ENCODE data around the gene ANKRD13C.

ANKRD13C gene

DNA sequence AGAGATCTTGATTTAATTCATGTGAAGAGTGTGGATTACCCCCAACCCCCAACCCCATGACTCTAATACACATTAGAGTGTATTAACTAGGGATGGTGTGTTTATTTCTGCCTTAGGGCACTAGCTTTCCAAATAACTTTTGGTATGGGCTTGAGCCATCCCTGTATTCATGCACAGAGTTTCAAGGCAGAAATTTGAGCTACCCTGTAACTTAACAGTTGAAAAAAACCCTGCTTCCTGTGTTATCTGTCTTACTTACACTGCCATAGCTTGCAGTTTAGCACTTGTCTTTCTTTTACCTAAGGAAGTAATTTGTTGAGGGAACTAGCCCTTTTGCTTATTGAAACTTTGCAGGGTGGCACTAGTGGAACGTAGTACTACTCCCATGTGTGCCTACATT lies 127.1 kb downstream of the ANKRD13C start:
- H3K36me3 ChIP-seq (replicated peaks): peaks cover 40% of the 10 kb centered on the region

DNA sequence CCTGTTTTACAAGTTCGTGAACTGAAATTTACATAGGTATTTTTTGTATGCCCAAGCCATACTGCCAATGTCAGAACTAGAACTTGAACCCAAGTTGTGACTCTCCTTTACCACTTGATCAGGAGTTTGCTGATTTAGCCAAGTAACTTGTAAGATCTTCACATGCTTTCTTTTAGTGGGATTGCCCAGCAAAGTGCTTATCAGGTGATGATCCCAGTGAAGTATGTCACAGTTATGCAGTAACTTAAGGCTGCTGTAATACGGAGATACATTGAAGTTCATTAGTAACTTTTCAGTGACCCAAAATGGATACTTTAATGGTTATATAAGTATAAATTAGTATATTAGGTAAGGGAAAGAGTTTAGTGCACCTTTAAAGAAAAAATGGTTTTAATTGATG lies 129.6 kb downstream of the ANKRD13C start:
- Histone ChIP-seq H3K4me3 (ENCODE audit: low read depth, low read length) (no peak overlapping the region), H3K27ac (no peak overlapping the region), H3K36me3 (replicated peaks) (peaks cover 33% of the 10 kb centered on the region), H3K27me3 (replicated peaks) (no peaks in the 10 kb centered on the region)
- TF ChIP-seq, protein P1, sequence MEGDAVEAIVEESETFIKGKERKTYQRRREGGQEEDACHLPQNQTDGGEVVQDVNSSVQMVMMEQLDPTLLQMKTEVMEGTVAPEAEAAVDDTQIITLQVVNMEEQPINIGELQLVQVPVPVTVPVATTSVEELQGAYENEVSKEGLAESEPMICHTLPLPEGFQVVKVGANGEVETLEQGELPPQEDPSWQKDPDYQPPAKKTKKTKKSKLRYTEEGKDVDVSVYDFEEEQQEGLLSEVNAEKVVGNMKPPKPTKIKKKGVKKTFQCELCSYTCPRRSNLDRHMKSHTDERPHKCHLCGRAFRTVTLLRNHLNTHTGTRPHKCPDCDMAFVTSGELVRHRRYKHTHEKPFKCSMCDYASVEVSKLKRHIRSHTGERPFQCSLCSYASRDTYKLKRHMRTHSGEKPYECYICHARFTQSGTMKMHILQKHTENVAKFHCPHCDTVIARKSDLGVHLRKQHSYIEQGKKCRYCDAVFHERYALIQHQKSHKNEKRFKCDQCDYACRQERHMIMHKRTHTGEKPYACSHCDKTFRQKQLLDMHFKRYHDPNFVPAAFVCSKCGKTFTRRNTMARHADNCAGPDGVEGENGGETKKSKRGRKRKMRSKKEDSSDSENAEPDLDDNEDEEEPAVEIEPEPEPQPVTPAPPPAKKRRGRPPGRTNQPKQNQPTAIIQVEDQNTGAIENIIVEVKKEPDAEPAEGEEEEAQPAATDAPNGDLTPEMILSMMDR (IDR thresholded peaks at IDR 0.05; ENCODE audit: low read depth, low read length, missing control alignments): no peak
- in situ Hi-C loops (cut with HindIII; ENCODE audit: low pct_ligation_motif_present, low sequenced_read_pairs): loop anchor here (25.0 kb wide), 1 partner anchor 837 kb away; no protein-coding TSS in a partner anchor
- no peak for DNase-seq

More for the DNA sequence above, 127.1 kb downstream of the ANKRD13C start:
- DNase-seq: no peak
- in situ Hi-C loops (cut with HindIII; ENCODE audit: low pct_ligation_motif_present, low sequenced_read_pairs): loop anchor here (25.0 kb wide), 1 partner anchor 835 kb away; no protein-coding TSS in a partner anchor
- TF ChIP-seq, protein P1 (IDR thresholded peaks at IDR 0.05; ENCODE audit: low read depth, low read length, missing control alignments): no peak
- Histone ChIP-seq H3K27ac (no peak overlapping the region), H3K4me3 (ENCODE audit: low read depth, low read length) (no peak overlapping the region), H3K27me3 (replicated peaks) (no peaks in the 10 kb centered on the region)

DNA sequence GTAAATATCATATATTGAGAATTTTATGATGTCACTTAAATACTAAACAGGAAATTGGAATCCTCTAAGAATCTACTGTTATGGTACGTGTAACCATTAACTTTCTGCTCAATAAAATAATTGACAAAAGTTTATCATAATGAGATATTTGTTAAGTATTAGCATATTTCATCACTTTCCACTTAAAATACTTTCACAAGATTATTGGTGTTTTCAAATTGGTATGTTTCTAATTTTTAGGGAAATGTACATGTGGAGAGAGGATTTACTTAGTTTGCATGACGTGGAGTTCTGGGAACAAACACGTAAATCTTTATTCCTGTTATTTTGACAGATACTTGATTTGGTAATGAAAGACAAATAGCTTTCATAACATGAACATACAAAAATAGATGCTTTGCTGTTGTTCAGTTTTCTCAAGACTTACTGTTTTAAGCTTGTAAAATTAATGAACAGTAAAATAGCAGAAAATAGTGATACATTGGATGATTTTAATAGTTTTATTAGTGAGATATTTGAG lies 131.7 kb downstream of the ANKRD13C start:
- no peak for DNase-seq
- TF ChIP-seq, protein P1 (IDR thresholded peaks at IDR 0.05; ENCODE audit: low read depth, low read length, missing control alignments): no peak
- Histone ChIP-seq H3K4me3 (ENCODE audit: low read depth, low read length) (peak overlapping the region; percentile 72), H3K36me3 (replicated peaks) (peaks cover 26% of the 10 kb centered on the region), H3K27ac (peak overlapping the region; percentile 89), H3K27me3 (replicated peaks) (no peaks in the 10 kb centered on the region)
- in situ Hi-C loops (cut with HindIII; ENCODE audit: low pct_ligation_motif_present, low sequenced_read_pairs): no loop called here

DNA sequence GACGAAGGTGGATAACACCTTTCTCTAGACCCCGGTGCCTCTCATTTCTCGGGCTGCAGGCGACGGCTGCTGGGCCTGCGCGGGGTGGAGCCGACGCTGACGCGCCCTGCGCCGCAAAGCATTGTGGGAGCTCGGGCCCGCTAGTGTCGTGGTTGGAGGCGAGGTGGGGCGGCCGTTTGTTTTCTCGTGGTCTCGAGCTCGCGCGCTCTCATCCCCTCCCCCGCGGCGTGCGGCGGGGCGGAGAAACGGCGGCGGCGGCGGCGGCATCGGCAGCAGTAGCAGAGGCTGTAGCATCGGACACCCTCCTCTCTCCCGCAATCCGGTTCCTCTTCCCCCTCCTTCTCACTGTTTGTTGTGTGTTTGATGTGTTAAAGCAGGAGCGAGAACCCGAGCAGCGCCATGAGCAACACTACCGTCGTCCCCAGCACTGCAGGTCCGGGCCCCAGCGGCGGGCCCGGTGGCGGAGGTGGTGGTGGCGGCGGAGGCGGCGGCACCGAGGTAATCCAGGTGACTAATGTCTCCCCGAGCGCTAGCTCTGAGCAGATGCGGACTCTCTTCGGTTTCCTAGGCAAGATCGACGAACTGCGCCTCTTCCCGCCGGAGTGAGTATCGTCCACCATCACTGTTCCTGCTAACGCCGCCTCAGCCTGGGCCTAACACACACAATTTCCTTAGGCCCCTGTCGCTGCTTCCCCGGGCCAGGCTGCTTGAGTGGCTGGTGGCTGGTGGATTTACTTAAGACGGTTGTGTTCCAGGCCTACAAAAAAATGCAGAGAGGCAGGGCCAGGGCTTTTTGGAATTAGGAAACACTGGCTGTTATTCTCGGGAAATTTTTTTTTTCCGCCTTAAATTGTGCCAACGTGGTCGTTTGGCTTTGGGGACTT lies 133.0 kb downstream of the ANKRD13C start, which contains the start of gene SRSF11:
TSS of gene SRSF11 (plus strand) at position 143 of the 884 bp plus-strand sequence. CDS start at position 400, 257 bp downstream.
- Histone ChIP-seq H3K27me3 (replicated peaks) (no peaks in the 10 kb centered on the region), H3K27ac (peak within 1 kb of the TSS; percentile 89), H3K36me3 (replicated peaks) (peaks cover 26% of the 10 kb centered on the region), H3K4me3 (ENCODE audit: low read depth, low read length) (peak within 1 kb of the TSS; percentile 72)
- DNase-seq: peak; percentile 94
- TF ChIP-seq, protein P1 (IDR thresholded peaks at IDR 0.05; ENCODE audit: low read depth, low read length, missing control alignments): no peak
- in situ Hi-C loops (cut with HindIII; ENCODE audit: low pct_ligation_motif_present, low sequenced_read_pairs): no loop called here

DNA sequence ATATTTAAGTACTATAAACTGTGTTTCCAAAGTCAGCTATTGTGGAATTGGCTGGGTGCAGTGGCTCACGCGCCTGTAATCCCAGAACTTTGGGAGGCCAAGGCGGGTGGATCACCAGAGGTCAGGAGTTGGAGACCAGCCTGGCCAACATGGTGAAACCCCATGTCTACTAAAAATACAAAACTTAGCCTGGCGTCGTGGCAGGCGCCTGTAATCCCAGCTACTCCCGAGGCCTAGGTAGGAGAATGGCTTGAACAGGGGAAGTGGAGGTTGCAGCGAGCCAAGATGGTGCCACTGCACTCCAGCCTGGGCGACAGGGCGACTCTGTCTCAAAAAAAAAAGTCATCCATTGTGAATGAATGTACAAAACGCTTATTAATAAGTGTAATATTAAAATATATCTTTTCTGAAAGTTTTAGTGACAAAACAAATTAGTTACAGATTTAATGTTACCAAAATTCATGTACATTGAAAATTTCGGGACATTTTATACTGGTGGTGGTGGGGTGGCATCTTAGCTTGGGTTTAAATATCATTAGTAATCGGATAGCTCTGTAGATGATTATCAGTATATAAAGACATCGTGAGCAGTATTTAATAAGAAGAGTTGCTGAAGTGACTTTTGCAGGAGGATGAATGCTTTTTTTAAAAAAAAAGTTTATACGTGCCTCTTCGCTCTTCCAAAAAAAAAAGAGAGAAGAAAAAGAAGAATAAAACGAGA lies 133.8 kb downstream of the ANKRD13C start:
- TF ChIP-seq, protein P1 (IDR thresholded peaks at IDR 0.05; ENCODE audit: low read depth, low read length, missing control alignments): no peak
- Histone ChIP-seq H3K36me3 (replicated peaks) (peaks cover 28% of the 10 kb centered on the region), H3K4me3 (ENCODE audit: low read depth, low read length) (peak overlapping the region; percentile 72), H3K27me3 (replicated peaks) (no peaks in the 10 kb centered on the region), H3K27ac (peak overlapping the region; percentile 89)
- in situ Hi-C loops (cut with HindIII; ENCODE audit: low pct_ligation_motif_present, low sequenced_read_pairs): no loop called here
- DNase-seq: no peak

All from brain microvascular endothelial cell (primary cell).